MM.1S (cell line): ENCODE data around the gene ELFN1.

Experiments
- DNase-seq: peaks from one replicate; pipeline ENCODE4 v3.0.0-alpha.2; 2015
- H2AFZ ChIP-seq: fragments of 300-600 bp; sonication (generic); 2 replicates; pipeline ENCODE4 v1.6.0; 2016; ENCODE audit warnings: antibody characterized with exemption, low read length
- H3F3A ChIP-seq: fragments of 300-600 bp; sonication (generic); 2 replicates; pipeline ENCODE4 v1.6.1; 2016; ENCODE audit warnings: mild to moderate bottlenecking, antibody characterized with exemption, low read length, moderate library complexity, mixed read lengths; ENCODE audit not compliant: insufficient read depth
- H3K27ac ChIP-seq: fragments of 300-600 bp; sonication (generic); 2 replicates; pipeline ENCODE4 v1.5.1; 2016; ENCODE audit warnings: mild to moderate bottlenecking, low read length
- H3K27me3 ChIP-seq: fragments of 300-600 bp; sonication (generic); replicated peaks from 2 replicates; pipeline ENCODE4 v1.6.0; 2016; ENCODE audit warnings: low read length; ENCODE audit not compliant: insufficient read depth
- H3K36me3 ChIP-seq: fragments of 300-600 bp; sonication (generic); replicated peaks from 2 replicates; pipeline ENCODE4 v1.6.1; 2016; ENCODE audit warnings: mild to moderate bottlenecking, low read length, mixed read lengths; ENCODE audit not compliant: insufficient read depth
- H3K4me1 ChIP-seq: fragments of 300-600 bp; sonication (generic); 2 replicates; pipeline ENCODE4 v1.6.1; 2016; ENCODE audit warnings: low read length, mixed read lengths
- H3K4me2 ChIP-seq: fragments of 300-600 bp; sonication (generic); 2 replicates; pipeline ENCODE4 v1.6.0; 2016; ENCODE audit warnings: low read depth, low read length
- H3K4me3 ChIP-seq: fragments of 300-600 bp; sonication (generic); 2 replicates; pipeline ENCODE4 v1.5.1; 2016; ENCODE audit warnings: low read length, mixed read lengths
- H3K79me2 ChIP-seq: fragments of 300-600 bp; sonication (generic); 2 replicates; pipeline ENCODE4 v1.6.1; 2016; ENCODE audit warnings: mixed run types, low read length, mixed read lengths
- H3K9ac ChIP-seq: fragments of 300-600 bp; sonication (generic); 2 replicates; pipeline ENCODE4 v1.6.1; 2016; ENCODE audit warnings: low read length, mixed read lengths
- H3K9me2 ChIP-seq: fragments of 300-600 bp; sonication (generic); replicated peaks from 2 replicates; pipeline ENCODE4 v1.6.1; 2016; ENCODE audit warnings: mild to moderate bottlenecking, low read length, mixed read lengths; ENCODE audit not compliant: insufficient read depth
- H3K9me3 ChIP-seq: fragments of 300-600 bp; sonication (generic); replicated peaks from 2 replicates; pipeline ENCODE4 v1.6.1; 2016; ENCODE audit warnings: mild to moderate bottlenecking, low read length, mixed read lengths; ENCODE audit not compliant: insufficient read depth
- H4K20me1 ChIP-seq: fragments of 300-600 bp; sonication (generic); 2 replicates; pipeline ENCODE4 v1.6.1; 2016; ENCODE audit warnings: mild to moderate bottlenecking, low read length, moderate library complexity, mixed read lengths; ENCODE audit not compliant: insufficient read depth
- EZH2 ChIP-seq: fragments of 300-600 bp; sonication (generic); optimal IDR thresholded peaks from 2 replicates; pipeline ENCODE3; 2017; ENCODE audit warnings: low read depth, mild to moderate bottlenecking, antibody characterized with exemption, low read length, mixed read lengths
- EZH2phosphoT487 ChIP-seq: fragments of 300-600 bp; sonication (generic); IDR thresholded peaks from 2 replicates; pipeline ENCODE4 v1.6.1; 2018; ENCODE audit warnings: antibody characterized with exemption, low read length
- TF ChIP-seq, protein P1 (sequence below): fragments of 300-600 bp; sonication (generic); IDR thresholded peaks from 2 replicates; pipeline ENCODE4 v1.5.1; 2016; ENCODE audit warnings: antibody characterized with exemption, low read length, mixed read lengths

Gene ELFN1

DNA sequence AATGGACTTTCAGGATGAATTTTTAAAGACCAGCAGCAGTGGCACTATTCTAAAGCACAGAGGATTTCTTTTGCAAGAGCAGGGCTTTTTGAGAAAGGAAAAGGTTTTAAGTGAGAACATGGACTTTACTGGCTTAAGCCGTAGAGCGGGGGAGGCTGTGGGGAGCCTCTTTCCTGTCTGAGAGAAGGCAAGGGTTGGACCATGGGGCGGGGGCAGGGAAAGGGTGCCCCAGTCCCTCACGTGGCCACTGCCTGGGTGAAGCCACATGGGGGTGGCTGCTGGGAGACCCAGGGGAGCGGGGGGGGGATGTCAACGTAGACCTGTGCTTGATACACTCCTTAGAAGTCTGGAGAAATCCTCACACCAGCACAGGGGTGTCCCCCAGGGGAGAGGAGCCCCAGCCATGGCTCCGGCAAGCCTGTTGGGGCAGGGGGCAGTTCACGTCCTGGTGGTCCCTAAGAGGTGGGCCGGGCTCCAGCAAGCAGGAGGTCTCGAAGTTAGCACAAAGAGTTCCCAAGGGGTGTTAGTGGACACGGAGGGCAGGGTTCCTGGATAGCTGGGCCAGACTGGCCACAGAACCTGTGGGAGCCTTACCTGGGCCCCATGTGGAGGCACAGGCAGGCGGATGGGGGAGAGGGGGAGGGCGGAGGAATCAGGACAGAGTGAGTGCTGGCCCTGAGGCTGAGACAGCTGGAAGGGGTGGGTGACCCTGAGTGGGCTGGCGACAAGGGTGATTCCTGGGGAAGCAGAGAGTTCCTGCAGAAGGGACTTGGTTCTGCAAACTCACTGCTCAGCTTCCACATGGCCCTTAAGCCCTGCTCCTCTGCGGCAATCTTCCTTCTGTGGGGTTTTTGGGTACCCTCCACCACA lies 36.9 kb upstream of the ELFN1 start:
- H3K9me3 ChIP-seq = no peaks in the 10 kb centered on the region
- H3K79me2 ChIP-seq = no peaks in the 10 kb centered on the region
- H3K36me3 ChIP-seq = no peaks in the 10 kb centered on the region
- no peaks in the 10 kb centered on the region for H3F3A ChIP-seq
- TF ChIP-seq EZH2phosphoT487 = no peak
- TF ChIP-seq EZH2 = no peak
- TF ChIP-seq, protein P1, sequence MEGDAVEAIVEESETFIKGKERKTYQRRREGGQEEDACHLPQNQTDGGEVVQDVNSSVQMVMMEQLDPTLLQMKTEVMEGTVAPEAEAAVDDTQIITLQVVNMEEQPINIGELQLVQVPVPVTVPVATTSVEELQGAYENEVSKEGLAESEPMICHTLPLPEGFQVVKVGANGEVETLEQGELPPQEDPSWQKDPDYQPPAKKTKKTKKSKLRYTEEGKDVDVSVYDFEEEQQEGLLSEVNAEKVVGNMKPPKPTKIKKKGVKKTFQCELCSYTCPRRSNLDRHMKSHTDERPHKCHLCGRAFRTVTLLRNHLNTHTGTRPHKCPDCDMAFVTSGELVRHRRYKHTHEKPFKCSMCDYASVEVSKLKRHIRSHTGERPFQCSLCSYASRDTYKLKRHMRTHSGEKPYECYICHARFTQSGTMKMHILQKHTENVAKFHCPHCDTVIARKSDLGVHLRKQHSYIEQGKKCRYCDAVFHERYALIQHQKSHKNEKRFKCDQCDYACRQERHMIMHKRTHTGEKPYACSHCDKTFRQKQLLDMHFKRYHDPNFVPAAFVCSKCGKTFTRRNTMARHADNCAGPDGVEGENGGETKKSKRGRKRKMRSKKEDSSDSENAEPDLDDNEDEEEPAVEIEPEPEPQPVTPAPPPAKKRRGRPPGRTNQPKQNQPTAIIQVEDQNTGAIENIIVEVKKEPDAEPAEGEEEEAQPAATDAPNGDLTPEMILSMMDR = no peak
- no peak for DNase-seq
- H3K9me2 ChIP-seq = no peaks in the 10 kb centered on the region
- H3K27ac ChIP-seq = no peak overlapping the region
- H3K4me1 ChIP-seq = no peaks in the 10 kb centered on the region
- no peaks in the 10 kb centered on the region for H4K20me1 ChIP-seq
- no peak overlapping the region for H3K9ac ChIP-seq
- no peak overlapping the region for H2AFZ ChIP-seq
- peaks cover 37% of the 10 kb centered on the region for H3K27me3 ChIP-seq
- H3K4me3 ChIP-seq = no peak overlapping the region
- no peak overlapping the region for H3K4me2 ChIP-seq

- Histone ChIP-seq H3K4me1 (no peaks in the 10 kb centered on the region), H2AFZ (no peak overlapping the region), H3K9ac (no peak overlapping the region), H3K9me3 (no peaks in the 10 kb centered on the region), H3K79me2 (no peaks in the 10 kb centered on the region), H3K27ac (no peak overlapping the region), H3K27me3 (peaks cover 45% of the 10 kb centered on the region), H3F3A (no peaks in the 10 kb centered on the region), H3K36me3 (no peaks in the 10 kb centered on the region), H3K4me3 (no peak overlapping the region), H4K20me1 (no peaks in the 10 kb centered on the region), H3K4me2 (no peak overlapping the region), H3K9me2 (no peaks in the 10 kb centered on the region)
- no peak for TF ChIP-seq EZH2
- no peak for DNase-seq
Observed at GRCh38 chr7:1635401-1635800, 34.7 kb upstream of the ELFN1 start.

DNA sequence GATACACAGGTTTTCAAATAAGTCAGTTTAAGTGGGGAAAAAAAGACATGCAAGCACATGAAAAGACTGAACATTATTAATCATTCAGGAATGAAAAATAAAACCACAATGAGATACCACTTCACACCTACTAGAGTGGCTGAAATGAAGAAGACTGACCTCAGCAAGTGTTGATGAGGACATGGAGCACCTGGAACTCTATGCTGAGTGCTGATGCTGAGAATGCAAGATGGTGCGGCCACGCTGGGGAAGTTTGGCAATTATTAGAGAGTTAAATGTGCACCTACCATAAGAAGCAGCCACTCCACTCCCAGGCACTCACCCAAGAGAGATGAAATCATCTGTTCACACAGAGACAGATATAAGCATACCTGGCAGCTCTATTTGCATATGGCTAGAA lies 32.9 kb upstream of the ELFN1 start:
- Histone ChIP-seq H3K4me1 (no peaks in the 10 kb centered on the region), H3K27ac (no peak overlapping the region), H3K9me2 (no peaks in the 10 kb centered on the region), H4K20me1 (no peaks in the 10 kb centered on the region), H3F3A (no peaks in the 10 kb centered on the region), H2AFZ (no peak overlapping the region), H3K9ac (no peak overlapping the region), H3K36me3 (no peaks in the 10 kb centered on the region), H3K9me3 (no peaks in the 10 kb centered on the region), H3K4me2 (no peak overlapping the region), H3K4me3 (no peak overlapping the region), H3K79me2 (no peaks in the 10 kb centered on the region), H3K27me3 (peaks cover 55% of the 10 kb centered on the region)
- DNase-seq = no peak
- TF ChIP-seq EZH2 = no peak

DNA sequence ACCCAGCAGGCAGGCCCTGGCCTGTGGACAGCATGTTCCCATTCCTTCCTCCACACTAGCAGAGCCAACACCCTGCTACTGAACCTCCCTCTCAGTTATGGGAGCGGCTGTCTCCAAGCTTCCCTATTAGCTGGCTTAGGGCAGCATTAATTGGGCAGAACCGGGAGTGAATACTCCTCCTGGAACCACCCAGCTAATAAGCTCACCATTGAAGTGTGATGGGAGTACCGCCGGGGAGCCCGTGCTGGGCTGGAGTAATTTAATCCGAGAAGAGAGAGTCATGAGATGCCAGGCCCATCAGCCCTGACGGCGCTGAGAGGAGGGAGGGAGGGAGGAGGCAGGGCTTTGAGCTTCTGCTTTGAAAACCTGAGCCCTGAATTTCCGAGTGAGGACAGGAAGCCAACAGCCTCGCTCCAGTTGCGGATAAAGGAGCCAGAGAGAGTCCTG lies 31.8 kb upstream of the ELFN1 start:
- no peaks in the 10 kb centered on the region for H3K4me1 ChIP-seq
- H3K36me3 ChIP-seq = no peaks in the 10 kb centered on the region
- H3K27me3 ChIP-seq = peaks cover 62% of the 10 kb centered on the region
- H3F3A ChIP-seq = no peaks in the 10 kb centered on the region
- H4K20me1 ChIP-seq = no peaks in the 10 kb centered on the region
- no peak overlapping the region for H3K4me3 ChIP-seq
- TF ChIP-seq, protein P1 = no peak
- no peak overlapping the region for H3K4me2 ChIP-seq
- H3K9ac ChIP-seq = no peak overlapping the region
- no peaks in the 10 kb centered on the region for H3K9me2 ChIP-seq
- H3K27ac ChIP-seq = no peak overlapping the region
- DNase-seq = no peak
- H2AFZ ChIP-seq = no peak overlapping the region
- H3K79me2 ChIP-seq = no peaks in the 10 kb centered on the region
- H3K9me3 ChIP-seq = no peaks in the 10 kb centered on the region
